ENCODE results near the gene STRN.
"Not testable (repeated sequence)": the region's sequence is repeated elsewhere in the genome, so short reads cannot be mapped to it uniquely, and the experiment has no call there.

The STRN gene

GRCh38 chr2:36966370-36967235 is at the start of gene STRN:
Gene STRN (minus strand): TSS chr2:36966536. CDS start chr2:36966463, 73 bp downstream.
- peak; percentile 58 for DNase-seq

- no peak for DNase-seq
Measured at GRCh38 chr2:37013315-37013641, 46.9 kb upstream of the STRN start.

GRCh38 chr2:37011130-37011529 is 44.8 kb upstream of the STRN start:
- no peak for DNase-seq

GRCh38 chr2:37005118-37005868 is 39.0 kb upstream of the STRN start:
- DNase-seq = no peak

GRCh38 chr2:37000988-37001556 is 34.7 kb upstream of the STRN start:
- DNase-seq = no peak

GRCh38 chr2:37000318-37000717 is 34.0 kb upstream of the STRN start:
- DNase-seq = no peak

GRCh38 chr2:36999416-36999815 is 33.1 kb upstream of the STRN start:
- DNase-seq = not testable (repeated sequence)

- no peak for DNase-seq
Measured at GRCh38 chr2:36993841-36994620, 27.7 kb upstream of the STRN start.

- DNase-seq = no peak
Measured at GRCh38 chr2:36988008-36988407, 21.7 kb upstream of the STRN start.

- DNase-seq = no peak
Measured at GRCh38 chr2:36982467-36982866, 16.1 kb upstream of the STRN start.

- DNase-seq = no peak
Measured at GRCh38 chr2:36981911-36982310, 15.6 kb upstream of the STRN start.

- DNase-seq = not testable (repeated sequence)
Measured at GRCh38 chr2:36979007-36979406, 12.7 kb upstream of the STRN start.

- DNase-seq = no peak
Measured at GRCh38 chr2:36976065-36976464, 9.7 kb upstream of the STRN start.

- DNase-seq = no peak
Measured at GRCh38 chr2:36975306-36975705, 9.0 kb upstream of the STRN start.

- no peak for DNase-seq
Measured at GRCh38 chr2:36973320-36973719, 7.0 kb upstream of the STRN start.

- no peak for DNase-seq
Measured at GRCh38 chr2:36971990-36972389, 5.7 kb upstream of the STRN start.

GRCh38 chr2:36967236-36967876 is 1.0 kb upstream of the STRN start:
- DNase-seq = no peak

- no peak for DNase-seq
Measured at GRCh38 chr2:36965751-36966369, 476 bp downstream of the STRN start.

GRCh38 chr2:36965206-36965605 is 1.1 kb downstream of the STRN start:
- no peak for DNase-seq

- no peak for DNase-seq
Measured at GRCh38 chr2:36964496-36965058, 1.8 kb downstream of the STRN start.

- no peak for DNase-seq
Measured at GRCh38 chr2:36963734-36964133, 2.6 kb downstream of the STRN start.

- no peak for DNase-seq
Measured at GRCh38 chr2:36963106-36963505, 3.2 kb downstream of the STRN start.
